ENCODE data around the gene RBMS1.

RBMS1 gene

GRCh38 chr2:160294339-160294803 is 199.2 kb downstream of the RBMS1 start:
- Histone ChIP-seq H3K27ac (ENCODE audit: low read length) (no peak overlapping the region), H3K9me3 (ENCODE audit: control insufficient read depth, insufficient read depth, low read length) (no peaks in the 10 kb centered on the region), H3K4me3 (ENCODE audit: low read length) (no peak overlapping the region), H3K36me3 (ENCODE audit: control insufficient read depth, insufficient read depth, low read length) (no peaks in the 10 kb centered on the region), H3K27me3 (ENCODE audit: control insufficient read depth, insufficient read depth, low read length) (no peaks in the 10 kb centered on the region), H3K4me1 (ENCODE audit: control insufficient read depth, insufficient read depth, low read length) (no peaks in the 10 kb centered on the region)
- no peak for DNase-seq (ENCODE audit: low read depth, low spot score)
- no CpG with 5 or more reads among the region's 5 CpGs for WGBS (ENCODE audit: insufficient coverage, insufficient read length)

GRCh38 chr2:160293391-160294091 is 200.1 kb downstream of the RBMS1 start:
- Histone ChIP-seq H3K4me1 (ENCODE audit: control insufficient read depth, insufficient read depth, low read length) (no peaks in the 10 kb centered on the region), H3K36me3 (ENCODE audit: control insufficient read depth, insufficient read depth, low read length) (no peaks in the 10 kb centered on the region), H3K9me3 (ENCODE audit: control insufficient read depth, insufficient read depth, low read length) (no peaks in the 10 kb centered on the region), H3K27me3 (ENCODE audit: control insufficient read depth, insufficient read depth, low read length) (no peaks in the 10 kb centered on the region), H3K27ac (ENCODE audit: low read length) (no peak overlapping the region), H3K4me3 (ENCODE audit: low read length) (no peak overlapping the region)
- no peak for DNase-seq (ENCODE audit: low read depth, low spot score)
- WGBS (ENCODE audit: insufficient coverage, insufficient read length): no CpG with 5 or more reads among the region's 6 CpGs

- no peaks in the 10 kb centered on the region for H3K4me1 ChIP-seq (ENCODE audit: control insufficient read depth, insufficient read depth, low read length)
- no peak for DNase-seq (ENCODE audit: low read depth, low spot score)
- no peaks in the 10 kb centered on the region for H3K9me3 ChIP-seq (ENCODE audit: control insufficient read depth, insufficient read depth, low read length)
- no peaks in the 10 kb centered on the region for H3K27me3 ChIP-seq (ENCODE audit: control insufficient read depth, insufficient read depth, low read length)
- no peak overlapping the region for H3K4me3 ChIP-seq (ENCODE audit: low read length)
- H3K27ac ChIP-seq (ENCODE audit: low read length): no peak overlapping the region
- no CpG with 5 or more reads among the region's 1 CpG for WGBS (ENCODE audit: insufficient coverage, insufficient read length)
- no peaks in the 10 kb centered on the region for H3K36me3 ChIP-seq (ENCODE audit: control insufficient read depth, insufficient read depth, low read length)
These were observed 201.4 kb downstream of the RBMS1 start for GRCh38 chr2:160292225-160292624.

DNA sequence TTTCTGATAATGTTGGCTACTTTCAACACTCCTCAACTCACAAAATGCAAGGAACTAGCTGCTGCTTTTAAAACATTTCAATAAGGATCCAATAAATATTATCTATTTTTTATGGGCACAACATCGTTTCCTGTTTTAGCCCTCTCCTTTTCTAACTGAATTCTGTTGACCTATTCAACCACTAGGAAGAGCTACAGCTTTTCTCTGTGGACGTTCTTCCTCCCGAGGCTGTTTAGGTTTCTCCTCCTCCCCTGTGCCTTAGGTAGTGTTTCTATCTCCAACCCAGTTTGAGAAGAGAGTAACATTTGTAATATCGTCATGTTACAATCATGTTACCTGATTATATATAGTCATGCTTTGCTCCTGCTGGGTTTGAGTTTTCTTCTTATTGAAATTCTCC is 202.2 kb downstream of the RBMS1 start:
- H3K27me3 ChIP-seq (ENCODE audit: control insufficient read depth, insufficient read depth, low read length): no peaks in the 10 kb centered on the region
- DNase-seq (ENCODE audit: low read depth, low spot score): no peak
- no CpG with 5 or more reads among the region's 4 CpGs for WGBS (ENCODE audit: insufficient coverage, insufficient read length)
- no peaks in the 10 kb centered on the region for H3K36me3 ChIP-seq (ENCODE audit: control insufficient read depth, insufficient read depth, low read length)
- no peaks in the 10 kb centered on the region for H3K4me1 ChIP-seq (ENCODE audit: control insufficient read depth, insufficient read depth, low read length)
- H3K4me3 ChIP-seq (ENCODE audit: low read length): no peak overlapping the region
- no peaks in the 10 kb centered on the region for H3K9me3 ChIP-seq (ENCODE audit: control insufficient read depth, insufficient read depth, low read length)
- no peak overlapping the region for H3K27ac ChIP-seq (ENCODE audit: low read length)

- H3K4me1 ChIP-seq (ENCODE audit: control insufficient read depth, insufficient read depth, low read length): no peaks in the 10 kb centered on the region
- no CpG with 5 or more reads among the region's 3 CpGs for WGBS (ENCODE audit: insufficient coverage, insufficient read length)
These were observed 203.0 kb downstream of the RBMS1 start for GRCh38 chr2:160290598-160290997.

DNA sequence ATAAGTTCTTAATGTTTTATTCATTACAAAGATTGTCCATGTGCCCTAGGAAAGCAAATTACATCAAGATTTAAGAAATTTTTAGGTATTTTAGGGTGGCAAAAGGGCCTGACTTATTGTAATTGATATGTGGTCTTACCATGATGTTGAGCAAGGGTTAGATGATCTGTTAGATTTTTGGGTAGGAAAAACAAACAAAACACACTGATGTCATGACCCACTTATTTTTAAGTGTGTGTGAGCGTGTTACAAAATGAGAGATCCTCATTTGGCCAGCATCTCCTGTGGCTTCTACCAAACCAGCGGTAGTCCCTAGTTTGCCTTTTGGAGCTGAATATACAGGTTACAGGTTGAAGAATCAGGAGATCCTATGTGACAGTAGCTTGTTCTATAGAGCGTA is 203.8 kb downstream of the RBMS1 start:
- Histone ChIP-seq H3K27me3 (ENCODE audit: control insufficient read depth, insufficient read depth, low read length) (no peaks in the 10 kb centered on the region), H3K36me3 (ENCODE audit: control insufficient read depth, insufficient read depth, low read length) (no peaks in the 10 kb centered on the region), H3K4me1 (ENCODE audit: control insufficient read depth, insufficient read depth, low read length) (no peaks in the 10 kb centered on the region), H3K9me3 (ENCODE audit: control insufficient read depth, insufficient read depth, low read length) (no peaks in the 10 kb centered on the region), H3K27ac (ENCODE audit: low read length) (no peak overlapping the region), H3K4me3 (ENCODE audit: low read length) (no peak overlapping the region)
- WGBS (ENCODE audit: insufficient coverage, insufficient read length): no CpG with 5 or more reads among the region's 3 CpGs
- no peak for DNase-seq (ENCODE audit: low read depth, low spot score)

More at GRCh38 chr2:160290598-160290997, 203.0 kb downstream of the RBMS1 start:
- no peaks in the 10 kb centered on the region for H3K36me3 ChIP-seq (ENCODE audit: control insufficient read depth, insufficient read depth, low read length)
- DNase-seq (ENCODE audit: low read depth, low spot score): no peak
- H3K9me3 ChIP-seq (ENCODE audit: control insufficient read depth, insufficient read depth, low read length): no peaks in the 10 kb centered on the region
- no peak overlapping the region for H3K27ac ChIP-seq (ENCODE audit: low read length)
- no peaks in the 10 kb centered on the region for H3K27me3 ChIP-seq (ENCODE audit: control insufficient read depth, insufficient read depth, low read length)
- no peak overlapping the region for H3K4me3 ChIP-seq (ENCODE audit: low read length)

DNA sequence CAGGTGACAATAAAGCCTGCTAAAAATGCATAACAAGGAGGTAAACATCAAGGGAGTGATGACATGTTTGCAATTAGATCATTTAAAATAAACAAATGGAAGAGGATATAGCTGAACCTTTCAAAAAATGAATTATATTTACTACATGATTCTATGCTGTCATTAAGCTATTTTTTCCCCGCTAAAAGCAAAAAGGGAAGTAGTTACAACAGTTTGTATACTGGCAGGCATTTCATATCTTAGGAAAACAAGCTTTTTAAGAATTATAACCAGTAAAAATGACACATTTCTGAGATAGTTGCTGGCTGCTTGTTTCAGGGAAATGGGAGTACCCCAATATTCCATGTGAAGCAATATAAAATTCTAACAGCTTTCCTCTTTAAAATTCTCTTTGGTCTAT is 204.5 kb downstream of the RBMS1 start:
- no CpG with 5 or more reads among the region's 1 CpG for WGBS (ENCODE audit: insufficient coverage, insufficient read length)
- Histone ChIP-seq H3K27ac (ENCODE audit: low read length) (no peak overlapping the region), H3K36me3 (ENCODE audit: control insufficient read depth, insufficient read depth, low read length) (no peaks in the 10 kb centered on the region), H3K4me3 (ENCODE audit: low read length) (no peak overlapping the region), H3K4me1 (ENCODE audit: control insufficient read depth, insufficient read depth, low read length) (no peaks in the 10 kb centered on the region), H3K9me3 (ENCODE audit: control insufficient read depth, insufficient read depth, low read length) (no peaks in the 10 kb centered on the region), H3K27me3 (ENCODE audit: control insufficient read depth, insufficient read depth, low read length) (no peaks in the 10 kb centered on the region)
- DNase-seq (ENCODE audit: low read depth, low spot score): no peak

GRCh38 chr2:160288324-160288723 is 205.3 kb downstream of the RBMS1 start:
- Histone ChIP-seq H3K4me1 (ENCODE audit: control insufficient read depth, insufficient read depth, low read length) (no peaks in the 10 kb centered on the region), H3K9me3 (ENCODE audit: control insufficient read depth, insufficient read depth, low read length) (no peaks in the 10 kb centered on the region), H3K27me3 (ENCODE audit: control insufficient read depth, insufficient read depth, low read length) (no peaks in the 10 kb centered on the region), H3K4me3 (ENCODE audit: low read length) (no peak overlapping the region), H3K36me3 (ENCODE audit: control insufficient read depth, insufficient read depth, low read length) (no peaks in the 10 kb centered on the region), H3K27ac (ENCODE audit: low read length) (no peak overlapping the region)
- no CpG with 5 or more reads among the region's 2 CpGs for WGBS (ENCODE audit: insufficient coverage, insufficient read length)
- no peak for DNase-seq (ENCODE audit: low read depth, low spot score)

DNA sequence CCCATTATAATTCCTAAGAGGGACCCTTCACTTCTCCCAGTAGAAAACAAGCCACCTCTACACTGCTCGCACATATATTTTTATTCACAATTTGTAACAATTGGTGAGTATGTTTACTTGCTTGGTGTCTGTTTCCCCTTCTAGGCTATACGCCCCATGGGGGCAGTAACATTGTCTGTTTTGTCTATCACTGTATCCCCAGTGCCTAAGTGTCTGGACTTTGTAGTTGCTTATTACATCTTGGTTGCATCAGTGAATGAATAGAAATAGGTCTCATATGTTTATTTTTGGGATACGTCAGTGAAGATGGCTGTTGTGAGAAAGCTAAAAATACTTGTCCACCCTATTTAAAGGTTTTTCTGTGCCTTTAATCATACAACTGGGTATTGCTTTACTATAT is 206.1 kb downstream of the RBMS1 start:
- no peak overlapping the region for H3K27ac ChIP-seq (ENCODE audit: low read length)
- H3K9me3 ChIP-seq (ENCODE audit: control insufficient read depth, insufficient read depth, low read length): no peaks in the 10 kb centered on the region
- H3K36me3 ChIP-seq (ENCODE audit: control insufficient read depth, insufficient read depth, low read length): no peaks in the 10 kb centered on the region
- DNase-seq (ENCODE audit: low read depth, low spot score): no peak
- H3K27me3 ChIP-seq (ENCODE audit: control insufficient read depth, insufficient read depth, low read length): no peaks in the 10 kb centered on the region
- WGBS (ENCODE audit: insufficient coverage, insufficient read length): no CpG with 5 or more reads among the region's 3 CpGs
- no peak overlapping the region for H3K4me3 ChIP-seq (ENCODE audit: low read length)
- H3K4me1 ChIP-seq (ENCODE audit: control insufficient read depth, insufficient read depth, low read length): no peaks in the 10 kb centered on the region

GRCh38 chr2:160286551-160286950 is 207.1 kb downstream of the RBMS1 start:
- H3K27ac ChIP-seq (ENCODE audit: low read length): no peak overlapping the region
- no peaks in the 10 kb centered on the region for H3K9me3 ChIP-seq (ENCODE audit: control insufficient read depth, insufficient read depth, low read length)
- no peaks in the 10 kb centered on the region for H3K27me3 ChIP-seq (ENCODE audit: control insufficient read depth, insufficient read depth, low read length)
- no peak for DNase-seq (ENCODE audit: low read depth, low spot score)
- H3K36me3 ChIP-seq (ENCODE audit: control insufficient read depth, insufficient read depth, low read length): no peaks in the 10 kb centered on the region
- no peak overlapping the region for H3K4me3 ChIP-seq (ENCODE audit: low read length)
- no CpG with 5 or more reads among the region's 5 CpGs for WGBS (ENCODE audit: insufficient coverage, insufficient read length)
- H3K4me1 ChIP-seq (ENCODE audit: control insufficient read depth, insufficient read depth, low read length): no peaks in the 10 kb centered on the region

DNA sequence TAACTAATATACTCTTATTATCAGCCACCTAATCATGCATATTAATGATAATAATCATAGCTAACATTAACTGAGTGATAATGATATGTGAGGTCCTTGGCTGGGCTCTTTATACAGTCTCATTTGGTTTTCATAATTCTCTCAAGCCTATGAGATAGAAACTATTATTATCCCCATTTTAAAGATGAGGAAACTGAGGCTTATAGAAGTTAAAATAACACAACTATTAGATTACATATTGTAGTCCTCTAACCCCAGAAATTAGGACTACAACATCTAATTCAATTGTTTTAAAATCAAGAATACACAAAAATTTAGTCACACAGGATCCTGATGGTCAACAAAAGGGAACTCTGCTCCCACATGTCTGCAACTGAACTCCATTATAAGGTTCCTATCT is 209.9 kb downstream of the RBMS1 start:
- Histone ChIP-seq H3K27ac (ENCODE audit: low read length) (no peak overlapping the region), H3K4me1 (ENCODE audit: control insufficient read depth, insufficient read depth, low read length) (no peaks in the 10 kb centered on the region), H3K9me3 (ENCODE audit: control insufficient read depth, insufficient read depth, low read length) (no peaks in the 10 kb centered on the region), H3K4me3 (ENCODE audit: low read length) (no peak overlapping the region), H3K36me3 (ENCODE audit: control insufficient read depth, insufficient read depth, low read length) (no peaks in the 10 kb centered on the region), H3K27me3 (ENCODE audit: control insufficient read depth, insufficient read depth, low read length) (no peaks in the 10 kb centered on the region)
- DNase-seq (ENCODE audit: low read depth, low spot score): no peak
